Skeletal muscle cell (primary cell): Measurements from ENCODE around the gene FCGR1A.
"Not testable (repeated sequence)": the region's sequence is repeated elsewhere in the genome, so short reads cannot be mapped to it uniquely, and the experiment has no call there.

Experiments
- DNase-seq: peaks from one replicate; pipeline ENCODE4 v3.0.0-alpha.2; 2010; ENCODE audit warnings: low read depth
- H3K4me3 ChIP-seq: 2 replicates; pipeline ENCODE4 v1.5.1; 2011; ENCODE audit warnings: low read depth, mild to moderate bottlenecking, control low read depth, low read length, moderate library complexity

The FCGR1A gene

DNA sequence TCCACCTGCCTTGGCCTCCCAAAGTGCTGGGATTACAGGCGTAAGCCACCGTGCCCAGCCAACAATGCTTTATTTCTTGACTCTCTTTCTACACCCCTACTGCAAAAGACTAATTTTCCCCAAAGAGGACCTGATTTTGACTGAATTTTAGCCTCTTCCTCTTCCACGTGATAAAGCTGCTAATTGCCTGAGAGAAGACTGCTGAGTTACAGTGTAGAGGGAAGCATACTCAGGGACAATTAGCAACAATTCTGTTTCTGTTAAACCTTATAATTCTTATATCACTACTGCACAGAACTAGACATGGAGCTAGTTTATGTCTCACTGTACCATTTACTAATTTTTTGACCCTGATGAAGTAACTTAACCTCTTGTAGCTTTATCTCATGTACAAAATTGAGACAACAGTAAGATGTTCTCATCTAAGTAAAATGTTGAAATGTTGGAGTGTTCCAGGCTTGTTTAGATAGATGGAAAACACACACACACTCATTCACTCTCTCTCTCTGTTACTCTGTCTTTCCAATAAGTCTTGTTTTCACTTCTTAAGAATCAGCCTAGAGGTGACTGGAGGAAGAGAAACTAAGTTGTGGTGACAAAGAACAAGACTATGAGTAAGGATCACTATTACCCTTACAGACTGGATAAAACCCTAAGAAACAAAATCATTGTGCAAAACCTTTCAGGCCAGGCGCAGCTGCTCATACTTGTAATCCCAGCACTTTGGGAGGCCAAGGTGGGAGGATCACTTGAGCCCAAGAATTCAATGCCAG is 10.7 kb upstream of the FCGR1A start:
- not testable (repeated sequence) for DNase-seq

DNA sequence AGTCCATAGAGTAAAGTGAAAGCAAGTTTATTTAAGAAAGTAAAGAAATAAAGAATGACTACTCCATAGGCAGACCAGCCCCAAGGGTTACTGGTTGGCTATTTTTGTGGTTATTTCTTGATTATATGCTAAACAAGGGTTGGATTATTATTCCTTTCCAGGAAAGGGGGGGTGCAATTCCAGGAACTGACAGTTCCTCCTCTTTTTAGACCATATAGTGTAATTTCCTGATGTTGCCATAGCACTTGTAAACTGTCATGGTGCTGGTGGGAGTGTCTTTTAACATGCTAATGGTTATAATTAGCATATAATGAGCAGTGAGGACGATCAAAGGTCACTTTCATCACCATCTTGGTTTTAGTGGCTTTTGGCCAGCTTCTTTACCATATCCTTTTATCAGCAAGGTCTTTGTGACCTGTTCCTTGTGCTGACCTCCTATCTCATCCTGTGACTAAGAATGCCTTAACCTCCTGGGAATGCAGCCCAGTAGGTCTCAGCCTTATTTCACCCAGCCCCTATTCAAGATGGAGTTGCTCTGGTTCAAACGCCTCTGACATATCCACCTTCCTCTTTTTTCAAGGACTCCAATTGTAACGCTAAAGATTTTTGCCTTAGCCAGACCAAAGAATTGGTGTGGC is 6.9 kb upstream of the FCGR1A start:
- DNase-seq, H3K4me3 ChIP-seq: not testable (repeated sequence)

More for the DNA sequence above, 10.7 kb upstream of the FCGR1A start:
- H3K4me3 ChIP-seq = not testable (repeated sequence)

DNA sequence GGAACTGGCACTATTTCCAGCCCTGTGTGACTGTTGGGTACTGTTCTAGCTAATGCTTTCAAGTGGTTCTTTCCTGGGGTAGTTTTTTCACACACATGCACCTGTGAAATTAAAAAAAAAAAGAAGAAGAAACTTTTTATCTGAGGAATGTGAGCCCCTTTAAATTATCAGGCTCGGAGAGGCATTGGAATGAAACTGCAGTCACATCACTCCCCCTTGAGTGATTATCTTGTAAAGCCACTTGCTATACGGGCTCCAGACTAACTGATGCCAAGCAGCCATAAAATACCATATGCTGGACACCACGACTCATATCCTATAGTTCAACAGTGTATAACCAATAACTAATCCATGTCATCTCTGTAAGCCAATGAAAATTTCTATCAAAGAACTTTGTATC is 5.4 kb upstream of the FCGR1A start:
- not testable (repeated sequence) for H3K4me3 ChIP-seq, DNase-seq

DNA sequence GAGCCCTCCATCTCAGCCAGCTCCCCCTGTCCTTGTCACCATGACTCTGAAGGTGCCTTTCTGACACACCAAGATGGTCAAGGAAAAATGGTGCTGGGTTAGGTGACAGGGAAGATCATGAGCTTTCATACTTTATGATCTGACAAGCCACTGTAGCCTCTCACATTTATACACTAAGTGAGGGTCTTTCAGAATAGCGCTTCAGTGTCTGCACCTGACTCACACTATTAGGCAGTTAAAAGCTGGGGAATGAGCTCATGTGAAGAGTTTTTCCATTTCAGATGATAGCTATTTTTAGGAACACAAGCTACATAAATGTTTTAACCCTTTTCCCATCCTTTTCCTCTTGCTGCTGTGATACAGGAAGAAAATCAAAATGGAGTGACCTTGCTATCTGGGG is 4.2 kb upstream of the FCGR1A start:
- H3K4me3 ChIP-seq, DNase-seq: not testable (repeated sequence)

DNA sequence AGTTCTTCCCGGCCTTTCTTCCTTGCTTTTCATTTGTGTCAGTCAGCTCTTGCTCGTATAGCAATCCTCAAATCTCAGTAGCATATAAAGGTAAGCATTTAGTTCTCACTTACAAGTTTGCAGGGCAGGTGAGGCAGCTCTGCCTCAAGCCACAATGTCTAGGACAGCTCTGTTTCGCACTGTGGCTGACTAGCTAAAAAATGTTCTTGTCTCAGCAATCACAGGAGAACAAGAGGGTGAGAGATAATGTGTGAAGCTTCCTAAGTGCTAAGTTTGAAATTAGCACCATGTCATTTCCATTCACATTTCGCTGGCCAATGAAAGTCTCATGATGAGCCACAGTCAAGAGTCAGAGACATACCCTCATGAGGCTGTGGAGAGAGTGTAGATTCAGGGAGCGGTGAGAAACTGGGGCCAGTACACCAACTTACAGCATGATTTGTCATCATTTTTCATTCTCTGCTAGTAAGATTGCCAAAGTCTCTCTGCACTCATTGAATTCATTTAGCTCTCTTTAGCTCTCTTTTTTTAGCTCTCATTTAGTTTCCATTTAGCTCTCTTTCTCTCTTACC is 995 bp upstream of the FCGR1A start:
- not testable (repeated sequence) for DNase-seq, H3K4me3 ChIP-seq

GRCh38 chr1:149783289-149783688 is 795 bp downstream of the FCGR1A start:
- DNase-seq = not testable (repeated sequence)

GRCh38 chr1:149783868-149784267 is 1.4 kb downstream of the FCGR1A start:
- not testable (repeated sequence) for DNase-seq, H3K4me3 ChIP-seq

More at GRCh38 chr1:149783289-149783688, 795 bp downstream of the FCGR1A start:
- not testable (repeated sequence) for H3K4me3 ChIP-seq

GRCh38 chr1:149787688-149788451 is 5.4 kb downstream of the FCGR1A start:
- not testable (repeated sequence) for H3K4me3 ChIP-seq, DNase-seq

DNA sequence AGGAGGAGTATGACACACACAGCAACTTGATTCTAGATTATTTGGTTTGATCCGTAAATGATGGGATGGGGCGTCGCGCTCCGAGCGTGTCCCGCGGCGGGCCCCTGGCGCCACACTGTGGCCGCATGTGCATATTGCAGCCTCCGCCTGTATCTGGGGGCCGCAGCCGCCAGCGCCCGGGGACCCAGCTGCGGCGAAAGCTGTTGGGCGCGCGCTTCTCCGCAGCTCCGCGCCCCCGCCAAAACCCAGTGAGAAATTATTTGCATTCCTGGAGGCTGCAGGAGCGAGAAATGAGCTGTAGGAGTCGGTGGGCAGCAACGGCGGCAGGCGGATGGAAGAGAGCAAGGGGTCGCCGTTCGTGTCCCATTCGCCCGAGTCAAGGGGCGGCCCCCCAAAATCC is 10.0 kb downstream of the FCGR1A start:
- DNase-seq = peak; percentile 1
- peak overlapping the region; percentile 49 for H3K4me3 ChIP-seq

GRCh38 chr1:149792912-149793515 is 10.5 kb downstream of the FCGR1A start:
- DNase-seq = not testable (repeated sequence)
- H3K4me3 ChIP-seq = peak overlapping the region; percentile 49

DNA sequence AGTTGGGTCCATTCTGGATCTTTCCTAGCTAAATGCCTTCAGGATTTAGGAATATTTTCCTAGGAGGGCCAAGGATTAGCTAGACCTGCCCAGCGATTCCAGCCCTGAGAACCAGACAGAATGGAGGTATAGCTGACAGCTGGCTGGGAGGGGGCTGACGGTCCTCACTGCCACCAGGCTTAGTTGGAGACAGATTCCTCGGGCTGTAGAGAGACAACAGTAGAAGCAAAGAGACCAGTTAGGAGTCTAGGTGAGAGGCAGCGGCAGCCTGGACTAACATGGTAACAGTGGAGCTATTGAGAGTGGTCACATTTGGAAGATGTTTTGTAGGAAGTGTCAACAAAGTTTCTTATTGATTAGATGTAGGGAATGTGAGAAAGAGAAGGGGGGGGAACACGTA is 11.4 kb downstream of the FCGR1A start:
- DNase-seq, H3K4me3 ChIP-seq: not testable (repeated sequence)

GRCh38 chr1:149801628-149802027 is 19.1 kb downstream of the FCGR1A start:
- H3K4me3 ChIP-seq, DNase-seq: not testable (repeated sequence)

DNA sequence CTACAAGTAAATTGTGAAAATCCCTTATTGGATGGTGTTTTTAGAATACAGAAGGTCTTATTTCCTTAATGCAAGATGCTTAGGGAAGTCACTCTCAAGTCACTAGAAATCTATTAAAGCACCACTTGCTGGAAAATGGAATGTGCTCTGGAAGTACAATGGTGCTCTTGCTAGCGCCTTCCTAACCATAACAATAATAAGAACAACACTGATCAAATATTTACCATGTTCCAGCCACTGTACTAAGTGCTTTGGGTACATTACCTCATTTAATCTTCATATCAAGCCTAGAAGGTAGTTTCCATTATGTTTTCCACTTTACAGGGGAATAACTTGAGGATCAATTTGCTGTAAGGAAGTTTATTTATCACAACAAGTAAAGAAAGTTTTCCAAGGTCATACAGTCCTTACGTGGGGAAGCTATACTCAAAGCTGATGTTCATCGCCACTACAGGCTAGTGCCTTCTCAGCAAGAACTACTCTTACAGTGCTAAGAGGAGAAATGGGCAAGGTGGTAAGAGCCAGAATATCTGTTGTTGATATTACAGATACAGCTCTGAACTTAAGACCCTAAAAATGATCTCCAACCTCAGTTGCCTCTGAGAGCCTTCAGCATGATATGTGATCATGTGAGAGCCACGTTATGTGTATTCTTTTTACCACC is 22.1 kb downstream of the FCGR1A start:
- not testable (repeated sequence) for DNase-seq, H3K4me3 ChIP-seq

- not testable (repeated sequence) for H3K4me3 ChIP-seq, DNase-seq
Observed at GRCh38 chr1:149810697-149811405, 28.4 kb downstream of the FCGR1A start.

GRCh38 chr1:149811514-149811889 is 29.0 kb downstream of the FCGR1A start:
- H3K4me3 ChIP-seq = peak overlapping the region; percentile 35
- not testable (repeated sequence) for DNase-seq

DNA sequence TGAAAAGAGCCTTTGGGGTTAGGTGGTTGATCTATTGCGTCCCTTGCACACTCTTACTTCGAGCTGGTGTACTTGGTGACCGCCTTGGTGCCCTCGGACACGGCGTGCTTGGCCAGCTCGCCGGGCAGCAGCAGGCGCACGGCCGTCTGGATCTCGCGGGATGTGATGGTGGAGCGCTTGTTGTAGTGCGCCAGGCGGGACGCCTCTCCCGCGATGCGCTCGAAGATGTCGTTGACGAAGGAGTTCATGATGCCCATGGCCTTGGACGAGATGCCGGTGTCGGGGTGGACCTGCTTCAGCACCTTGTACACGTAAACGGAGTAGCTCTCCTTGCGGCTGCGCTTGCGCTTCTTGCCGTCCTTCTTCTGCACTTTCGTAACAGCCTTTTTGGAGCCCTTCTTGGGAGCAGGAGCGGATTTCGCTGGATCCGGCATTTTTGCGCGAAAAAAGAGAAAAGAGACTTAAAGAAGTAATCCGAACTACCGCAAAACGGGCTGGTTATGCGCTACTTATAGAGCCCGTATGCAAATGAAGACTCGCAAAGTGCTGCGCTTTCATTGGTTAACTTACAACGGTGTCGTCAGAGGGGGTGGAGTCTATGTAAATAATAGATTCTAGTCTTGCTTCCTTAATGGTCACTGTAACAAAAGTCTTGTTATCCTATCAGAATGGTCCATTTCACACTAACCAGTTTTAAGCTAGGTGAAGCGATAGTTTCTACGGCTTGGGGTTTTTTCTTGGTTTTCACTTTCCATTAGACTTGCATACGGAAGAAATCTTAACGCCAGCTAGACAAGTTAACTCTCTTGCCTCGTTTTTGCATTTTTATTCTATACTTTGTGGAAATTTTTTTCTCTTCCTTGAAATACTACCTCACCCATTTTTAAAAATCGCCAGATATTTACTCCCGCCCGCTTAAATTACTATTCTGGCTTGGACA is 29.7 kb downstream of the FCGR1A start:
- peak overlapping the region; percentile 45 for H3K4me3 ChIP-seq
- peak; percentile 79 for DNase-seq
